Activated naive CD4-positive, alpha-beta T cell treated with anti-CD3 and anti-CD28 coated beads for 36 hours (primary cell): ENCODE results near the gene MYH6. TPM values are rescaled to one million over a fixed set of nuclear protein-coding genes. Genes with fewer than 3 reads are reported as not detected.
"Not testable (repeated sequence)": the region's sequence is repeated elsewhere in the genome, so short reads cannot be mapped to it uniquely, and the experiment has no call there.

Experiments used
- CTCF ChIA-PET: fragments of 350-600 bp; sonication (Branson Sonifier 250); formaldehyde crosslinking; loops from one replicate; lab custom pipeline; 2021; ENCODE audit warnings: antibody characterized with exemption; lab: Charles Lee
- DNase-seq: peaks from one replicate; pipeline ENCODE4 v3.0.0-alpha.2; 2020
- H3K27ac Mint-ChIP-seq: one replicate; pipeline ENCODE4 v1.8.0; 2021; ENCODE audit warnings: mild to moderate bottlenecking, mixed read lengths
- H3K27me3 Mint-ChIP-seq: one replicate; pipeline ENCODE4 v1.8.0; 2021; ENCODE audit warnings: low read depth, mixed read lengths
- H3K36me3 Mint-ChIP-seq: one replicate; pipeline ENCODE4 v1.8.0; 2021; ENCODE audit warnings: low read depth, mixed read lengths
- H3K4me1 Mint-ChIP-seq: one replicate; pipeline ENCODE4 v1.8.0; 2021; ENCODE audit warnings: low read depth, mixed read lengths
- H3K4me3 Mint-ChIP-seq: one replicate; pipeline ENCODE4 v1.8.0; 2021; ENCODE audit warnings: mild to moderate bottlenecking, moderate library complexity, mixed read lengths
- H3K9me3 Mint-ChIP-seq: one replicate; pipeline ENCODE4 v1.8.0; 2021; ENCODE audit warnings: mixed read lengths
- intact Hi-C: fragments of 100-400 bp; cut with micrococcal nuclease; formaldehyde crosslinking; loops from one replicate; pipeline ENCODE4 v1.15.1; 2023
- total RNA-seq, 2 experiments: library from RNA; stranded (reverse); gene quantifications; one replicate each; pipeline ENCODE4 v1.2.3, GENCODE V29; 2021

The MYH6 gene
- total RNA-seq, result not detected

DNA sequence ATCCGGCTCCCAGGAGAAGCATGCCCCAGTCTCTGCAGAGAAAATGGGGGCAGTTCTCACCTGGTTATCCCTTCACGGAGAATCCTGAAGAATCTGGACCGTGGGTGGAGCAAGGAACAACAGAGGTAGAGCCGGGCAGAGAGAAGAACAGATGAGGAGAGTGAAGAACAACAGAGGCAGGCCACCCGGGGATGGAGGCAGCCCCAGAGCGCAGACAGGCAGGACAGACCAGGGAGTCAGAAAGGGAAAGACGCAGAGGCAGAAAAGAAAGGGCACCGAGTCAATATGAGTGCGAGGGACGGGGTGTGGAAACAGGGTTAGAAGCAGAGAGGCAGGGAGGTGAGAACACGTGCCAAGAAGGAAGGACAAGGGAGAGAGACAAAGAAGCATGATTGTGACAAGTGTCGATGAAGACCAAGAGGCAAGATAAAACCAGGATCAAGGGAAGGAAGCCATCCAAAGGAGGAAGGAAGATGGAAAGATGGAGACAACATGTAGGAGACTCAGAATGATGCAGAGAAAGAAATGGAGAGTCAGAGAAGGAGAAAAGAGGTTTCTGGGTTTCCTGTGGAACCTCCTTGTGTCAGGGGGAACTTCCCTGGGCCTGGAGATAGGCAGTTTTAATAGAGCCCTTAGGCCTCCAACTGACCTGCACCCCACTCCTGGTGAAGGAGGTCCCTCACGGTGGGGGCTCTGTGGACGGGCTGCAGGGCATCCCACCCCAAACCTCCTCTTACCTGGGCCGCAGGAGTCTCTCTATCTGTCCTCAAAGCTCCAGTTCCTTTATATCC lies at the start of gene MYH6:
Gene MYH6, minus strand, starts transcription at position 758 of the 791 bp plus-strand sequence. CDS start 1,050 bp downstream, outside the sequence.
- H3K36me3 Mint-ChIP-seq, result no peaks in the 10 kb centered on the region
- H3K27ac Mint-ChIP-seq, result no peak within 1 kb of the TSS

GRCh38 chr14:23456883-23457586 lies 49.0 kb upstream of the MYH6 start:
- CTCF ChIA-PET, result interaction anchor here (0.7 to 1.3 kb wide), 3 partner anchors 74 to 130 kb away, joined by 3 to 5 read pairs (median 3); no protein-coding TSS in a partner anchor
- H3K4me3 Mint-ChIP-seq, H3K9me3 Mint-ChIP-seq, H3K27ac Mint-ChIP-seq, DNase-seq, H3K36me3 Mint-ChIP-seq, H3K4me1 Mint-ChIP-seq, intact Hi-C loops: not testable (repeated sequence)
- peaks cover 16% of the 10 kb centered on the region for H3K27me3 Mint-ChIP-seq

More for the DNA sequence above, at the start of gene MYH6:
- no peak for DNase-seq
- no peaks in the 10 kb centered on the region for H3K4me1 Mint-ChIP-seq
- intact Hi-C loops, result no loop called here
- no peaks in the 10 kb centered on the region for H3K9me3 Mint-ChIP-seq
- no peak within 1 kb of the TSS for H3K4me3 Mint-ChIP-seq
- no peaks in the 10 kb centered on the region for H3K27me3 Mint-ChIP-seq
- CTCF ChIA-PET, result no interaction called here

GRCh38 chr14:23454445-23454856 lies 46.4 kb upstream of the MYH6 start:
- CTCF ChIA-PET, result interaction anchor here (1.5 kb wide), 1 partner anchor 23 kb away, joined by 3 read pairs; no protein-coding TSS in a partner anchor
- no peaks in the 10 kb centered on the region for H3K36me3 Mint-ChIP-seq
- intact Hi-C loops, result no loop called here
- DNase-seq, result no peak
- peaks cover 16% of the 10 kb centered on the region for H3K27me3 Mint-ChIP-seq
- H3K27ac Mint-ChIP-seq, result no peak overlapping the region
- H3K4me3 Mint-ChIP-seq, result no peak overlapping the region
- no peaks in the 10 kb centered on the region for H3K9me3 Mint-ChIP-seq
- no peaks in the 10 kb centered on the region for H3K4me1 Mint-ChIP-seq

- H3K4me1 Mint-ChIP-seq, result no peaks in the 10 kb centered on the region
- intact Hi-C loops, result no loop called here
- no peak overlapping the region for H3K4me3 Mint-ChIP-seq
- H3K27me3 Mint-ChIP-seq, result peaks cover 10% of the 10 kb centered on the region
- no peak overlapping the region for H3K27ac Mint-ChIP-seq
- CTCF ChIA-PET, result no interaction called here
- H3K9me3 Mint-ChIP-seq, result no peaks in the 10 kb centered on the region
- H3K36me3 Mint-ChIP-seq, result no peaks in the 10 kb centered on the region
- no peak for DNase-seq
These were observed 44.2 kb upstream of the MYH6 start for GRCh38 chr14:23452237-23452636.

DNA sequence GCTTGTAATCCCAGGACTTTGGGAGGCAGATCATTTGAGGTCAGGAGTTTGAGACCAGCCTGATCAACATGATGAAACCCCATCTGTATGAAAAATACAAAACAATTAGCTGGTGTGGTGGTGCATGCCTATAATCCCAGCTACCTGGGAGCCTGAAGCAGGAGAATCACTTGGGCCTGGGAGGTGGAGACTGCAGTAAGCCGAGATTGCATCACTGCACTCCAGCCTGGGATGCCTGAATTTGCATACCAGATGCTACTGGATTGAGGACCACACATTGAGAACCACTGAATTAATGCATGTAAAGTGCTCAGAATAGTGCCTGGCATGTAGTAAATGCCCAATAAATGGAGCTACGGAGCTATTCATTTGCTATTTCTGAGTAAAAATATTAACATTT lies 42.3 kb upstream of the MYH6 start:
- no peak overlapping the region for H3K4me3 Mint-ChIP-seq
- no peak for DNase-seq
- peaks cover 10% of the 10 kb centered on the region for H3K27me3 Mint-ChIP-seq
- CTCF ChIA-PET, result no interaction called here
- H3K9me3 Mint-ChIP-seq, result no peaks in the 10 kb centered on the region
- H3K27ac Mint-ChIP-seq, result no peak overlapping the region
- intact Hi-C loops, result no loop called here
- H3K4me1 Mint-ChIP-seq, result no peaks in the 10 kb centered on the region
- no peaks in the 10 kb centered on the region for H3K36me3 Mint-ChIP-seq

DNA sequence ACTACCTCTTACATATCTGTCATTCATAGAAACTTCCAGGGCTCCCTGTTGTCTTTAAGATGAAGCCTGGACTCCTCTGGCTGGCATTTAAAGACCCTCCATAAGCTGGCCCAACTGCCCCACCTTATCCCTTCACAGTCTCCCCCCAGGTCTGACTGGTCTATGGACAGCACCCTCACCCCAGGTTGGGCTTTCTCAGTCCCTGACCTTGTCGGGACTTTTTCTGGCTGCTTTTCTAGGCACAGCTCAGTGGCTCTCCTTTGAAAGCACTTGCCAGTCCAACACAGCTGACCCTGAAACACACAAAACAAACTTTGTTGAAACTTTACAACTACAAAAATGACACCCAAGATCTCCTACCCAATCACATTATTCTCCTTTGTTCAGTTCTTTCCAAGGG lies 41.2 kb upstream of the MYH6 start:
- H3K4me3 Mint-ChIP-seq, result no peak overlapping the region
- CTCF ChIA-PET, result interaction anchor here (0.7 kb wide), 1 partner anchor 90 kb away, joined by 3 read pairs; no protein-coding TSS in a partner anchor
- H3K4me1 Mint-ChIP-seq, result no peaks in the 10 kb centered on the region
- no peaks in the 10 kb centered on the region for H3K9me3 Mint-ChIP-seq
- H3K36me3 Mint-ChIP-seq, result no peaks in the 10 kb centered on the region
- peaks cover 8% of the 10 kb centered on the region for H3K27me3 Mint-ChIP-seq
- DNase-seq, result no peak
- no peak overlapping the region for H3K27ac Mint-ChIP-seq
- intact Hi-C loops, result no loop called here

DNA sequence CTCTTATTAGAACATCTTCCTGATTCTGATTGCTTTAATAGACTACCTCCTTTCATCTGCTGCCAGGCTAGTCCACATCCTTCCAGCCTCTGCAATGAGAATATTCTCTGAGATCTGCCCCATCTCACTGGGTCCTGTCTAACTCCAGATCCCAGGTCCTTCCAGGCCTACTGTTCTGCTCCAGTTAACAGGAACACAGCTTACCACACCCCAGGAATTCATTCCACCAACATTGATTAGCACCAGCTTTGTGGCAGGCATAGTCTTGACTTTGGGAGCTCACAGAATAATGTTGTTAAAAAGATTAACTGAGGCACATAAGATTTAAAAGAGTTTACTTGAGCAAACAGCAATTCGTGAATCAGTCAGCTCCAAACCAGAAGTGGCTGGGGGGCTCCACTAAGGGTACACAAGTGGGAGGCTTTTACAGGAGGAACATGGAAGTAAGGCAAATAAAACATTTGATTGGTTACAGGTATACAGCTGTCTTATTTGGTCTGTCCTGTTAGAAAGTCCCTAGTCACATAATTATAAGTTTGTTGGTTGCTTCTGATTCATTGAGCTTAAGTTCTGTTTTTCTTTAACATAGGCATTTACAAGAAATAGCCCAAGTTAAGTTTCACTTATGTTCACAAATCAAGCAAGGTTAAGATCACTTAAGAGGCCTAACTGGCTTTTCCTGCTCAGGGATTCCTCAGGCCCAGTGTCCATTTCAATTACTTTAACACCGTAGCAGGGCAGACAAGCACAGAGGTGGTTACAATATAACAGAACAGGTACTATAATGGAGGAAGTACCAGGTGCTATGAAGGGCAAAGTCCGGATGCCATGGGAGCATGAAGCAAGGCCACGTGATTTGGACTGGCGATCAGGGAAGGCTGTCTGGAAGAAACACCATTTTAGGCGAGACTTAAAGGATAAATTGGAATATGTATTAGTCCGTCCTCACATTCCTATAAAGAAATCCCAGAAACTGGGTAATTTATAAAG lies 39.6 kb upstream of the MYH6 start:
- CTCF ChIA-PET, result no interaction called here
- Mint-ChIP-seq H3K27ac (peak overlapping the region; percentile 44), H3K4me3 (peak overlapping the region; percentile 19), H3K9me3 (no peaks in the 10 kb centered on the region), H3K36me3 (no peaks in the 10 kb centered on the region), H3K4me1 (no peaks in the 10 kb centered on the region), H3K27me3 (no peaks in the 10 kb centered on the region)
- DNase-seq, result no peak
- intact Hi-C loops, result no loop called here

DNA sequence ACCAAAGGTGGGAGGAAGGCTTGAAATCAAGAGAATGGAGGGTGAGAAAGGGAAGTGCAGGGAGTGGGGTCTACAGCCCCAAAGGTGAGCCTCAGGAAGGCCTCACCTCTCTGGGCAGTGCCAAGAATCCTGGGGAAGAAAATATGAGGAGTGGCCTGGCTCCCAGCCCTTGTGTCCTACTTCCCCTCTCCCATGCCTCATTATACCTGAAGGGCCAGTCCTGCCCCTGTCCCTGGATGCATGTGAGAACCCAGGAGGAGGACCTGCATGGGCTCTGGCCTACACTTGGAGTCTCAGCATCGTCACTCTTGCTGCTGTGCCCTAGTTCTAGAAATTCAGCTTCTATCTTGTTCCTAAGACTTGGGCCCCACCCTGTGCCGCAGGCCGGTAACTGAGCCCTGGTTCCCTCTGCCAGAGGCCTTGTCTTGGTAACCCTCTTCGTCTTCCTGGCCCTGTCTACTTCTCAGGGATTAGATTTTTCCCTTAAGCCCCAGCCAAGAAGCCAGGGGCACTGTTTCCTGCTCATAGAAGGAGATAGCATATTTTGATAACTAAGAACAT lies 38.3 kb upstream of the MYH6 start:
- no peak overlapping the region for H3K4me3 Mint-ChIP-seq
- H3K27ac Mint-ChIP-seq, result no peak overlapping the region

DNA sequence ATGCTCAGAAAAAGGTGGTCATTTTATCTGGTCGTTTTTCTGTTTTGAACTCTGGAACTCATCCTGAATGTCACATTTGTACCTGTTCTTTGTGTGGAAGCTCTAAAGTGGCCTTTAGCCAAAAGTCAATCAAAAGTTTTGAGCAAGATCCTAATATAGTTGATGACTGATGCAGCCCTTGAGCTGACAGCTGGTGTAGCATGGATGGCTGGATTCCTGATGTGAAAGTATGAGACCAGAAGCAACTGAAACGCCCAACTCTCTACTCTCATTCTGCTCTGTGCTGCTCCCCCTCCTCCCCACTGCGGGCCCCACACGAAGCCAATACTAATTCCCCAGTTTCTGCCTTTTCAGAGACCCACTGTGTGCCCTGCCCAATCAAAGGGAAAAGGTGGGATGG lies 37.7 kb upstream of the MYH6 start:
- intact Hi-C loops, result no loop called here
- Mint-ChIP-seq H3K4me3 (no peak overlapping the region), H3K36me3 (no peaks in the 10 kb centered on the region), H3K27ac (no peak overlapping the region), H3K9me3 (no peaks in the 10 kb centered on the region), H3K4me1 (no peaks in the 10 kb centered on the region), H3K27me3 (peaks cover 2% of the 10 kb centered on the region)
- CTCF ChIA-PET, result no interaction called here
- no peak for DNase-seq

More for the DNA sequence above, 38.3 kb upstream of the MYH6 start:
- H3K27me3 Mint-ChIP-seq, result peaks cover 2% of the 10 kb centered on the region
- H3K36me3 Mint-ChIP-seq, result no peaks in the 10 kb centered on the region
- no peaks in the 10 kb centered on the region for H3K9me3 Mint-ChIP-seq
- DNase-seq, result no peak
- H3K4me1 Mint-ChIP-seq, result no peaks in the 10 kb centered on the region
- intact Hi-C loops, result no loop called here
- CTCF ChIA-PET, result no interaction called here

DNA sequence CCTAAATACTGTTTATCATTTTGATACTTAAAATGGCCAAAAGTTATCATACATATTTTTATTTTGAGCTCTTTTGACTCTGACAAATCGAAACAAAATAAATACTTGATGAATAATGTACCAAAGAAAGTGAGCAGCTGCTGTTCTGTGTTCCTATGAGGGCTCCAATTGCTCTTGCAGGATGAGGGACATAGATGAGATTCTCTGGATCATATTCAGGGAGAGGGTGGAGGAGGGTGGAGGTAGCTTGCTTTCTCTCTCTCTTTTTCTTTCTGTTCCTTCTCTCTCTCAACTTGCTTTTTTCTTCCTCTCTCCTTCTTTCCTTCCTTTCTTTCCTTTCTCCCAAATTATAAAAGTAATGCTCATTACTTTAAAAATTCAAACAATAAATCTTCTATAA lies 36.2 kb upstream of the MYH6 start:
- H3K9me3 Mint-ChIP-seq, result no peaks in the 10 kb centered on the region
- H3K4me3 Mint-ChIP-seq, result no peak overlapping the region
- CTCF ChIA-PET, result no interaction called here
- no peaks in the 10 kb centered on the region for H3K36me3 Mint-ChIP-seq
- H3K27me3 Mint-ChIP-seq, result peaks cover 2% of the 10 kb centered on the region
- intact Hi-C loops, result no loop called here
- H3K27ac Mint-ChIP-seq, result no peak overlapping the region
- DNase-seq, result no peak
- H3K4me1 Mint-ChIP-seq, result no peaks in the 10 kb centered on the region

DNA sequence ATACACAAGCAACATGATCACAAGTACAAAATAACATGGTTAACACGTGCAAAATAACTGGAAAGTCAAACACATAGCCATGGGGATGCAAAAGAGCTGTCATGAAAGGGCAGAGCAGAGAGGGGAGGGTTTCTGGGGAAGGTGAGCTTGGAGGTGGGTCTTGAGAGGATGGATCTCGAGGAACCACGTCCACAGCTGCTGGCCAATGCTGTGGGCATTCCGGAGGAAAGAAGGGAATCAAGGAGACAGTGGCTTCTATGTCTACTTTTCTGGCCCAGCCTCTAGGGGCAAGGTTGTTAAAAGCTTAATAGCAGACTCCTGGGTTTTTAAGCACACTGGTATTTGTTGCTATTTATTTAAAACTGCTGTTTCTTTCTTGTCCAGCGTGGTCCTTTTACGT lies 35.8 kb upstream of the MYH6 start:
- no peak overlapping the region for H3K4me3 Mint-ChIP-seq
- H3K4me1 Mint-ChIP-seq, result no peaks in the 10 kb centered on the region
- intact Hi-C loops, result no loop called here
- H3K9me3 Mint-ChIP-seq, result no peaks in the 10 kb centered on the region
- no peaks in the 10 kb centered on the region for H3K36me3 Mint-ChIP-seq
- CTCF ChIA-PET, result interaction anchor here (0.6 kb wide), 1 partner anchor 24 kb away, joined by 5 read pairs; no protein-coding TSS in a partner anchor
- no peak overlapping the region for H3K27ac Mint-ChIP-seq
- peaks cover 2% of the 10 kb centered on the region for H3K27me3 Mint-ChIP-seq
- DNase-seq, result no peak
